Measurements from ENCODE around the gene OPTN. TPM values are rescaled to one million over a fixed set of nuclear protein-coding genes. Genes with fewer than 3 reads are reported as not detected.
"Not testable (repeated sequence)": the region's sequence is repeated elsewhere in the genome, so short reads cannot be mapped to it uniquely, and the experiment has no call there.

OPTN gene
- total RNA-seq (10 to 100 TPM; 32.6 to 68.3 (median 43.4) TPM), polyA plus RNA-seq (10 to 100 TPM; 33.0 to 82.3 (median 38.4) TPM)
- long read RNA-seq, donor 1, partial matches to known transcripts: 0 of 3 reads
- long read RNA-seq, donor 1, other reads (novel, unspliced or antisense): 0 of 3 reads
- long read RNA-seq, donor 2, transcript OPTN-205 (14 exons, 3,321 nt): major isoform, 6 of 7 reads
- long read RNA-seq, donor 2, partial matches to known transcripts: 0 of 7 reads
- long read RNA-seq, donor 2, other reads (novel, unspliced or antisense): 0 of 7 reads
- long read RNA-seq, donor 3, partial matches to known transcripts: 0 of 1 reads
- long read RNA-seq, donor 3, other reads (novel, unspliced or antisense): 0 of 1 reads
- long read RNA-seq, donor 4, partial matches to known transcripts: 0 of 1 reads
- long read RNA-seq, donor 4, other reads (novel, unspliced or antisense): 0 of 1 reads
- long read RNA-seq, donor 5, partial matches to known transcripts: 0 of 4 reads
- long read RNA-seq, donor 5, other reads (novel, unspliced or antisense): 0 of 4 reads
- long read RNA-seq, donor 6, transcript OPTN-205 (14 exons, 3,321 nt): major isoform, 13 of 27 reads
- long read RNA-seq, donor 6, partial matches to known transcripts: 12 of 27 reads
- long read RNA-seq, donor 6, other reads (novel, unspliced or antisense): 0 of 27 reads
- long read RNA-seq, donor 7, transcript OPTN-205 (14 exons, 3,321 nt): major isoform, 9 of 11 reads
- long read RNA-seq, donor 7, partial matches to known transcripts: 0 of 11 reads
- long read RNA-seq, donor 7, other reads (novel, unspliced or antisense): 0 of 11 reads
- long read RNA-seq, donor 8, partial matches to known transcripts: 0 of 6 reads
- long read RNA-seq, donor 8, other reads (novel, unspliced or antisense): 0 of 6 reads
- long read RNA-seq, donor 9, partial matches to known transcripts: 0 of 1 reads
- long read RNA-seq, donor 9, other reads (novel, unspliced or antisense): 0 of 1 reads
- long read RNA-seq, donor 10, partial matches to known transcripts: 5 of 8 reads
- long read RNA-seq, donor 10, other reads (novel, unspliced or antisense): 0 of 8 reads

- H3K4me1 ChIP-seq: peaks cover 21 to 37% (median 30%) of the 10 kb centered on the region in 4 donors
- H3K4me3 ChIP-seq: peak within 1 kb of the TSS; percentile 73 to 99 (median 95)
- DNase-seq: peak; percentile 74 to 94
- peak within 1 kb of the TSS; percentile 90 to 97 (median 95) for H3K27ac ChIP-seq
- TF ChIP-seq POLR2AphosphoS5 (IDR thresholded peaks at IDR 0.05) (peak in 2 of 3 donors; percentile 9 to 57), EP300 (IDR thresholded peaks at IDR 0.05) (no peak), POLR2A (IDR thresholded peaks at IDR 0.05) (peak in 1 of 4 donors; percentile 36), CTCF (IDR thresholded peaks at IDR 0.05) (peak in 5 of 7 experiments; percentile 38 to 65 (median 41))
- H3K36me3 ChIP-seq: peaks cover 0 to 3% (median 0%) of the 10 kb centered on the region in 4 donors
- H3K9me3 ChIP-seq: no peaks in the 10 kb centered on the region
- H3K27me3 ChIP-seq: no peaks in the 10 kb centered on the region
- WGBS, 5 donors: 0 to 3% (median 0%) methylated on average over 20 to 54 of the region's 54 CpGs
- intact Hi-C loops (cut with DNase I; ENCODE audit: low total_unique reads): loop anchor here (5.0 kb wide), 1 partner anchor 192 kb away; no protein-coding TSS in a partner anchor
These were observed at the start of gene OPTN for GRCh38 chr10:13099666-13100348. OPTN (plus strand) TSS chr10:13100163; CDS start chr10:13109123, 8,960 bp downstream.

- DNase-seq: no peak
- TF ChIP-seq POLR2AphosphoS5 (IDR thresholded peaks at IDR 0.05) (no peak), CTCF (IDR thresholded peaks at IDR 0.05) (no peak), POLR2A (IDR thresholded peaks at IDR 0.05) (no peak), EP300 (IDR thresholded peaks at IDR 0.05) (no peak)
These were observed 48.8 kb upstream of the OPTN start for GRCh38 chr10:13051126-13051694.

GRCh38 chr10:13053208-13053607 is 46.8 kb upstream of the OPTN start:
- H3K4me1 ChIP-seq; H3K27ac ChIP-seq; H3K9me3 ChIP-seq; H3K36me3 ChIP-seq; H3K4me3 ChIP-seq; intact Hi-C loops (cut with DNase I; ENCODE audit: low total_unique reads); DNase-seq: not testable (repeated sequence)
- WGBS, 5 donors: 70 to 84% (median 72%) methylated on average over 1 of the region's 1 CpG
- H3K27me3 ChIP-seq: peaks cover 0 to 17% (median 0%) of the 10 kb centered on the region in 3 donors

More at GRCh38 chr10:13051126-13051694, 48.8 kb upstream of the OPTN start:
- Histone ChIP-seq H3K4me3 (no peak overlapping the region), H3K9me3 (no peaks in the 10 kb centered on the region), H3K27ac (no peak overlapping the region), H3K36me3 (no peaks in the 10 kb centered on the region), H3K4me1 (no peaks in the 10 kb centered on the region), H3K27me3 (peaks cover 0 to 17% (median 0%) of the 10 kb centered on the region in 3 donors)
- intact Hi-C loops (cut with DNase I; ENCODE audit: low total_unique reads): no loop called here
- 43 to 60% (median 55%) methylated on average over 7 of the region's 7 CpGs for WGBS, 5 donors

- no peaks in the 10 kb centered on the region for H3K4me1 ChIP-seq
- intact Hi-C loops (cut with DNase I; ENCODE audit: low total_unique reads): no loop called here
- no peak overlapping the region for H3K27ac ChIP-seq
- no peak overlapping the region for H3K4me3 ChIP-seq
- no peak for DNase-seq
- WGBS, 5 donors: 55 to 68% (median 59%) methylated on average over 6 to 7 of the region's 7 CpGs
- TF ChIP-seq POLR2AphosphoS5 (IDR thresholded peaks at IDR 0.05): no peak
- TF ChIP-seq CTCF (IDR thresholded peaks at IDR 0.05): no peak
- no peak for TF ChIP-seq POLR2A (IDR thresholded peaks at IDR 0.05)
- TF ChIP-seq EP300 (IDR thresholded peaks at IDR 0.05): no peak
- no peaks in the 10 kb centered on the region for H3K9me3 ChIP-seq
- peaks cover 0 to 17% (median 0%) of the 10 kb centered on the region in 3 donors for H3K27me3 ChIP-seq
- no peaks in the 10 kb centered on the region for H3K36me3 ChIP-seq
These were observed 46.0 kb upstream of the OPTN start for GRCh38 chr10:13053794-13054462.

All from stomach (tissue), 19 donors.